Dendritic cell treated with granulocyte-macrophage colony-stimulating factor and Interleukin-4, amounts not matched to agents 40 ng/mL and 50 ng/mL, for 4 days (primary cell): ENCODE measurements around the gene SYNE1.
"Not testable (repeated sequence)": the region's sequence is repeated elsewhere in the genome, so short reads cannot be mapped to it uniquely, and the experiment has no call there.

ENCODE experiments used
- H3K27ac Mint-ChIP-seq: one replicate; pipeline ENCODE4 v1.8.0; 2022; ENCODE audit warnings: mild to moderate bottlenecking, mixed read lengths
- H3K27me3 Mint-ChIP-seq: one replicate; pipeline ENCODE4 v1.8.0; 2022; ENCODE audit warnings: mild to moderate bottlenecking, mixed read lengths
- H3K36me3 Mint-ChIP-seq: one replicate; pipeline ENCODE4 v1.8.0; 2022; ENCODE audit warnings: low read depth, mixed read lengths
- H3K4me1 Mint-ChIP-seq: one replicate; pipeline ENCODE4 v1.8.0; 2022; ENCODE audit warnings: low read depth, mixed read lengths
- H3K4me3 Mint-ChIP-seq: one replicate; pipeline ENCODE4 v1.8.0; 2022; ENCODE audit warnings: mild to moderate bottlenecking, moderate library complexity, mixed read lengths
- H3K9me3 Mint-ChIP-seq: one replicate; pipeline ENCODE4 v1.8.0; 2022; ENCODE audit warnings: mixed read lengths
- intact Hi-C: fragments of 100-400 bp; cut with micrococcal nuclease; formaldehyde crosslinking; loops from one replicate; pipeline ENCODE4 v1.15.0; 2022

SYNE1 gene

GRCh38 chr6:152428126-152428525 lies 209.0 kb downstream of the SYNE1 start:
- Mint-ChIP-seq H3K36me3 (no peaks in the 10 kb centered on the region), H3K4me1 (no peaks in the 10 kb centered on the region), H3K9me3 (no peaks in the 10 kb centered on the region), H3K27me3 (no peaks in the 10 kb centered on the region), H3K4me3 (no peak overlapping the region), H3K27ac (no peak overlapping the region)
- intact Hi-C loops = no loop called here

GRCh38 chr6:152426276-152426675 lies 210.9 kb downstream of the SYNE1 start:
- H3K4me3 Mint-ChIP-seq = no peak overlapping the region
- no peaks in the 10 kb centered on the region for H3K4me1 Mint-ChIP-seq
- intact Hi-C loops = no loop called here
- H3K27ac Mint-ChIP-seq = no peak overlapping the region
- H3K9me3 Mint-ChIP-seq = no peaks in the 10 kb centered on the region
- H3K36me3 Mint-ChIP-seq = no peaks in the 10 kb centered on the region
- no peaks in the 10 kb centered on the region for H3K27me3 Mint-ChIP-seq

GRCh38 chr6:152423216-152424103 lies 213.7 kb downstream of the SYNE1 start:
- H3K27ac Mint-ChIP-seq = no peak overlapping the region
- H3K4me3 Mint-ChIP-seq = no peak overlapping the region
- no peaks in the 10 kb centered on the region for H3K36me3 Mint-ChIP-seq
- no peaks in the 10 kb centered on the region for H3K4me1 Mint-ChIP-seq
- intact Hi-C loops = no loop called here
- no peaks in the 10 kb centered on the region for H3K9me3 Mint-ChIP-seq
- no peaks in the 10 kb centered on the region for H3K27me3 Mint-ChIP-seq

- H3K4me3 Mint-ChIP-seq, H3K27ac Mint-ChIP-seq, H3K27me3 Mint-ChIP-seq, intact Hi-C loops, H3K9me3 Mint-ChIP-seq, H3K36me3 Mint-ChIP-seq, H3K4me1 Mint-ChIP-seq: not testable (repeated sequence)
Observed at GRCh38 chr6:152421496-152421895, 215.7 kb downstream of the SYNE1 start.

GRCh38 chr6:152420696-152421095 lies 216.5 kb downstream of the SYNE1 start:
- no peak overlapping the region for H3K4me3 Mint-ChIP-seq
- intact Hi-C loops = no loop called here
- no peaks in the 10 kb centered on the region for H3K9me3 Mint-ChIP-seq
- H3K4me1 Mint-ChIP-seq = no peaks in the 10 kb centered on the region
- no peaks in the 10 kb centered on the region for H3K36me3 Mint-ChIP-seq
- H3K27me3 Mint-ChIP-seq = no peaks in the 10 kb centered on the region
- no peak overlapping the region for H3K27ac Mint-ChIP-seq

- H3K4me3 Mint-ChIP-seq = no peak overlapping the region
- no peaks in the 10 kb centered on the region for H3K4me1 Mint-ChIP-seq
- H3K9me3 Mint-ChIP-seq = no peaks in the 10 kb centered on the region
- no peaks in the 10 kb centered on the region for H3K36me3 Mint-ChIP-seq
- H3K27ac Mint-ChIP-seq = no peak overlapping the region
- intact Hi-C loops = no loop called here
- no peaks in the 10 kb centered on the region for H3K27me3 Mint-ChIP-seq
Observed at GRCh38 chr6:152418551-152418950, 218.6 kb downstream of the SYNE1 start.

GRCh38 chr6:152416652-152417051 lies 220.5 kb downstream of the SYNE1 start:
- no peak overlapping the region for H3K4me3 Mint-ChIP-seq
- intact Hi-C loops = no loop called here
- H3K9me3 Mint-ChIP-seq = no peaks in the 10 kb centered on the region
- H3K27ac Mint-ChIP-seq = no peak overlapping the region
- no peaks in the 10 kb centered on the region for H3K27me3 Mint-ChIP-seq
- H3K36me3 Mint-ChIP-seq = no peaks in the 10 kb centered on the region
- no peaks in the 10 kb centered on the region for H3K4me1 Mint-ChIP-seq

- H3K4me1 Mint-ChIP-seq = no peaks in the 10 kb centered on the region
- no peaks in the 10 kb centered on the region for H3K27me3 Mint-ChIP-seq
- H3K9me3 Mint-ChIP-seq = no peaks in the 10 kb centered on the region
- no peaks in the 10 kb centered on the region for H3K36me3 Mint-ChIP-seq
- H3K27ac Mint-ChIP-seq = no peak overlapping the region
- no peak overlapping the region for H3K4me3 Mint-ChIP-seq
- intact Hi-C loops = no loop called here
Observed at GRCh38 chr6:152404936-152405595, 232.1 kb downstream of the SYNE1 start.

GRCh38 chr6:152404086-152404857 lies 232.9 kb downstream of the SYNE1 start:
- Mint-ChIP-seq H3K27me3 (no peaks in the 10 kb centered on the region), H3K4me3 (no peak overlapping the region), H3K9me3 (no peaks in the 10 kb centered on the region), H3K4me1 (no peaks in the 10 kb centered on the region), H3K36me3 (no peaks in the 10 kb centered on the region), H3K27ac (no peak overlapping the region)
- intact Hi-C loops = no loop called here

GRCh38 chr6:152402791-152403190 lies 234.4 kb downstream of the SYNE1 start:
- no peaks in the 10 kb centered on the region for H3K27me3 Mint-ChIP-seq
- no peaks in the 10 kb centered on the region for H3K9me3 Mint-ChIP-seq
- H3K27ac Mint-ChIP-seq = no peak overlapping the region
- no peaks in the 10 kb centered on the region for H3K4me1 Mint-ChIP-seq
- intact Hi-C loops = no loop called here
- H3K36me3 Mint-ChIP-seq = no peaks in the 10 kb centered on the region
- H3K4me3 Mint-ChIP-seq = no peak overlapping the region

- Mint-ChIP-seq H3K4me1 (no peaks in the 10 kb centered on the region), H3K27me3 (no peaks in the 10 kb centered on the region), H3K36me3 (no peaks in the 10 kb centered on the region), H3K9me3 (no peaks in the 10 kb centered on the region), H3K27ac (no peak overlapping the region), H3K4me3 (no peak overlapping the region)
- intact Hi-C loops = no loop called here
Observed at GRCh38 chr6:152401978-152402377, 235.2 kb downstream of the SYNE1 start.

- H3K4me1 Mint-ChIP-seq = no peaks in the 10 kb centered on the region
- no peaks in the 10 kb centered on the region for H3K36me3 Mint-ChIP-seq
- no peak overlapping the region for H3K4me3 Mint-ChIP-seq
- H3K9me3 Mint-ChIP-seq = no peaks in the 10 kb centered on the region
- intact Hi-C loops = no loop called here
- H3K27me3 Mint-ChIP-seq = no peaks in the 10 kb centered on the region
- no peak overlapping the region for H3K27ac Mint-ChIP-seq
Observed at GRCh38 chr6:152399399-152399798, 237.8 kb downstream of the SYNE1 start.

- H3K36me3 Mint-ChIP-seq = no peaks in the 10 kb centered on the region
- H3K9me3 Mint-ChIP-seq = no peaks in the 10 kb centered on the region
- no peaks in the 10 kb centered on the region for H3K27me3 Mint-ChIP-seq
- H3K27ac Mint-ChIP-seq = no peak overlapping the region
- H3K4me1 Mint-ChIP-seq = no peaks in the 10 kb centered on the region
- intact Hi-C loops = no loop called here
- H3K4me3 Mint-ChIP-seq = no peak overlapping the region
Observed at GRCh38 chr6:152398993-152399392, 238.2 kb downstream of the SYNE1 start.

- no peaks in the 10 kb centered on the region for H3K27me3 Mint-ChIP-seq
- H3K9me3 Mint-ChIP-seq = no peaks in the 10 kb centered on the region
- intact Hi-C loops = no loop called here
- H3K27ac Mint-ChIP-seq = no peak overlapping the region
- H3K4me1 Mint-ChIP-seq = no peaks in the 10 kb centered on the region
- no peaks in the 10 kb centered on the region for H3K36me3 Mint-ChIP-seq
- no peak overlapping the region for H3K4me3 Mint-ChIP-seq
Observed at GRCh38 chr6:152398316-152398715, 238.8 kb downstream of the SYNE1 start.
